GM18873 (cell line): ENCODE measurements around the gene RPTOR.
A peak's percentile ranks its signal among the peaks of the same experiment; 100 is the strongest.

Source experiments
- ATAC-seq: cut with Tn5 transposase; IDR thresholded peaks from one replicate; pipeline ENCODE4 v1.9.1; 2021; ENCODE audit warnings: mild to moderate bottlenecking, moderate library complexity, moderate number of reproducible peaks; ENCODE audit not compliant: unreplicated experiment, low FRiP score

RPTOR gene

GRCh38 chr17:80851277-80851925, 306.8 kb downstream of the RPTOR start:
- ATAC-seq, result no peak

GRCh38 chr17:80852476-80853015, 307.9 kb downstream of the RPTOR start:
- ATAC-seq, result no peak

DNA sequence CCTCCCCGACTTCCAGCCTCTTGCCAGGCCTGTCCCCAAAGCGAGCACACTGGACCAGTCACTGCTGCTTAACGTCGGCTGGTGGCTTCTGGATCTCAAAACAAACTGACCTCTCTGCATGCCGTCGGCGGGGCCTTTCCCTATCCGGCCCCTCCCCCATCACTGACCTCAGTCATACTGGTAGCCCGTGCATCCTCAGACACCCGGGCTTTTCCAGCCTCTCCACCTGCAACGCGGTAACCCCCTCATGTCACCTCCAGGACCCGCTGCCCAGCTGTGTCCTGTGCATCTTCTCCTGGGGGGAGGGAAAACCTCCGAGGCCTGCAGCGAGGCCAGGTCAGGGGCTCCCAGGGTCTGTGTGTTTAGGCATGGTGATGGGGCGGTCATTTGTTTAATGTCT, 308.4 kb downstream of the RPTOR start:
- no peak for ATAC-seq

DNA sequence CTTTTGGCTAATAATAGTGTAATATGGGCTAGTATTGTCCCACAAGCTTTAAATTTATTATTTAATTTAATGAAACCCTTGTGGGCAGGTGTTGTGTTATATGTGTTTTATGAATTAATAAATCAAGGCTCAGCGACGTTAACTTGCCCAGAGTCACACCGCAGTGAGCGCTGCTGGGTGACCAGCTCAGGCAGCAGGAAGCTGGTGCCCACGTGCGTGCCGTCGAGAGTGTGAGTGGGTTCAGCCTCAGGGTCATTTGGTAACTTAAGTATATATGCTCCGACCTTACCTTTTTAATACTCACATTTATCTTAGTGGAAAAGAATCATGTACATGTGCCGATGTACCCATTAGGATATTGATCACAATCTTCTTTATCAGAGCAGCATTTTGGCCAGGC, 309.6 kb downstream of the RPTOR start:
- no peak for ATAC-seq

GRCh38 chr17:80855196-80855947, 310.7 kb downstream of the RPTOR start:
- ATAC-seq, result no peak

- ATAC-seq, result peak; percentile 54
These were observed 311.6 kb downstream of the RPTOR start for GRCh38 chr17:80855948-80856862.

- ATAC-seq, result peak; percentile 9
These were observed 312.5 kb downstream of the RPTOR start for GRCh38 chr17:80856863-80857755.

DNA sequence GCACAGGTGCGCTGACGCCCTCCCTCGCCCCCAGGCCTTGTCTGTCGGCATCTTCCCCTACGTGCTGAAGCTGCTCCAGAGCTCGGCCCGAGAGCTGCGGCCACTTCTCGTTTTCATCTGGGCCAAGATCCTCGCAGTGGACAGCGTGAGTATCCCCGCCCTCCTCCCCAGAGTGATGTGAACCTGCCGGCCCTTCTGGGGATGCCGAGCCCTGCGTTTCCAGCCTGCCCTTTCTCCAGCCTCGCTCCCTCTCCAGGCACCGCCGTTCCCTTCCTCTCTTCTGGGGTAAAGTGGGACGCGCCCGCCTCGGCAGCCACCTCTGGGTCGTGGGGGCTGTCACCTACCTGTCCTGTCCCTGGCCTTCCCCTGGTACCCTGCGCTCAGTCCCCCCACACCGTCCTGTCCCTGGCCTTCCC, 313.1 kb downstream of the RPTOR start:
- ATAC-seq, result no peak

- ATAC-seq, result no peak
These were observed 313.8 kb downstream of the RPTOR start for GRCh38 chr17:80858301-80859001.

GRCh38 chr17:80859002-80859941, 314.6 kb downstream of the RPTOR start:
- ATAC-seq, result no peak

DNA sequence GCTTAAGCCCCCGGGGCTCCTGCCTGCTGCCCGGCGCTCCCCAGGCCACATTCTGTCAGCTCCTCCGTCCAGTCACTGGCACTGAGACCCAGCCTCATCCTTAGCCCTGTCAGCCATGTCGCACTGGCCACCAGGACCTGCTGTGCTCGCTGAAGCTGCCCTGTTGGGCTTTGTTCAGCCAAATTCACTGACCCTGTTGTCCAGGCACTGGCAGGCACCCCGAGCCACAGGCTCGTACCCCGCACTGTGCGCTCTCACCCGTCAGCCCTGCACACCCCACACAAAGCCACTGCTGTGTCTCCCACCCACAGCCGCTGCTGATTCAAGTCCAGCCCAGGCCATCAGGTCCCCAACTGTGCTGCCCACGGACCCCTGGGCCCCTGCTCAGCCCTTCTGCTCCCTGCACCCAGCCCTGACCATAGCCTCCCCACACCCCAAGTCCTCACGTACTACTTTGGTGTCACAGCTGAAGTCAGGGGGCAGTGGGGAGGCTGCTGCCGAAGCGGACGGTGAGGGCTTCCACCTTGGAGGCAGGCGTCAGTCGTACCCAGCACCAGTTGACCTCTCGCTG, 315.5 kb downstream of the RPTOR start:
- ATAC-seq, result no peak

DNA sequence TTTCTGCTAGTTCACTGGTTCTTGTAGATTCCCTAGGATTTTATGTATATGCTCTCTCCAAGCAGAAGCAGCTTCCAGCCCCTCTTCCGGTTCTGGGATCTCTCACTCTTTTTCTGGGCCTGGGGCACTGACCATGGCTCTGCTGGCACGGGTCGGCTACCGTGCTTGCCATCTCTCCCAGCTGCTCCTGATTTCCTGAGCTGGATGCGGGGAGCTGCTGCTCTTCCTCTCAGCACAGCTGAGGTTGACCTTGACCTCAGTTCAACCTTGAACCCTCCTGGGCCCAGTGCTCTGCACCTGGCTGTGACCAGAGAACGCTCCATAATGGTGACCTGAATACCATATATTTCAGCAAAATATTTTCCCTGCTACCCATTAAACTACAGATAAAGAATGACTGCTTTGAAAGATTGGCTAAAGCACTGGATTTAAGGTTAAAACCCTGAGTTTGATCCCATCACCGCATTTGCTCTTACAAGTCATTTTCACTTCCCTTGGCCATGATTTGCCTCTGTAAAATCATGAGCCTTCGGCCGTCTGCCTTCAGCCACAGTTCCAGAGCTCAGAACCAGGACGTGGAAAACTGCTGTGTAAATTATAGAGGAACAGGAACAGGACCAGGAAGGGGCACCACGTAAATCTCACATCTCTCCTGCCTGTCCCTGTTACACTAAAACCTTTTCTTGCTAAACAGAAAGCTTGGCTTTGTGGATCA, 316.2 kb downstream of the RPTOR start:
- ATAC-seq, result no peak

- ATAC-seq, result no peak
These were observed 316.8 kb downstream of the RPTOR start for GRCh38 chr17:80861418-80861815.

- no peak for ATAC-seq
These were observed 317.3 kb downstream of the RPTOR start for GRCh38 chr17:80861892-80862291.

GRCh38 chr17:80862481-80862961, 317.9 kb downstream of the RPTOR start:
- no peak for ATAC-seq

- no peak for ATAC-seq
These were observed 318.3 kb downstream of the RPTOR start for GRCh38 chr17:80862978-80863377.

DNA sequence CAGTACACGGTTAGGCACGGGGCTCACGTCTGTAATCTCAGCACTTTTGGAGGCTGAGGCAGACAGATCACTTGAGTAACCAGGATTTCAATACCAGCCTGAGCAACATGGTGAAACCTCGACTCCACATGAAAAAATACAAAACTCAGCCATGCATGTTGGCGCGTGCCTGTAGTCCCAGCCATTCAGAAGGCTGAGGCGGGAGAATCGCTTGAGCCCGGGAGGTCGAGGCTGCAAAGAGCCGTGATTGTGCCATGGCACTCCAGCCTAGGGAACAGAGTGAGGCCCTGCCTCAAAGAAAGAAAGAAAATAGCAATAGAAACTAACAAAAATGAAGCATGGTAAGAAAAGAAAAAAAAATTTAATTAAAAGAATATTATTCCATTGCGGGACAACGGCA, 319.0 kb downstream of the RPTOR start:
- ATAC-seq, result no peak
